Measurements from ENCODE around the gene HEPN1. TPM values are rescaled to one million over a fixed set of nuclear protein-coding genes. Genes with fewer than 3 reads are reported as not detected.

The HEPN1 gene
- total and polyA plus RNA-seq, 4 donors: not detected

DNA sequence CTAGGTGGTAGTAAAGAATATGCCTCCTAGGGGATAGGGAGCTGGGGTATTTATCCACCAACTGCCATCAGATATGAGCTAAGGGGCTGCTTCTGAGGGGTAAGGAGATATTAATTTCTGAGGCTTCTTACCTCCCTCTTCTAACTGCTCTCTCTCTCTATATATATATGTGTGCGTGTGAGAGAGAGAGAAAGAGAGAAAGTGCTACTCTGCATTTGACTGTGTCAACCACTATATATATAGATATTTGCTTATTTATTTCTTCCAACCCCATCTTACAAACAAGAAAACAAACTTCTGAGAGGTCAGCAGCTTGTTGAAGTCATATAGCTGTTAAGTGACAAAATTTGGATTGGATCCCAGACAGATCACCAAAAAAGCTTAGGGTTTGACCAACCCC, 22.7 kb downstream of the HEPN1 start:
- TF ChIP-seq, protein P1, sequence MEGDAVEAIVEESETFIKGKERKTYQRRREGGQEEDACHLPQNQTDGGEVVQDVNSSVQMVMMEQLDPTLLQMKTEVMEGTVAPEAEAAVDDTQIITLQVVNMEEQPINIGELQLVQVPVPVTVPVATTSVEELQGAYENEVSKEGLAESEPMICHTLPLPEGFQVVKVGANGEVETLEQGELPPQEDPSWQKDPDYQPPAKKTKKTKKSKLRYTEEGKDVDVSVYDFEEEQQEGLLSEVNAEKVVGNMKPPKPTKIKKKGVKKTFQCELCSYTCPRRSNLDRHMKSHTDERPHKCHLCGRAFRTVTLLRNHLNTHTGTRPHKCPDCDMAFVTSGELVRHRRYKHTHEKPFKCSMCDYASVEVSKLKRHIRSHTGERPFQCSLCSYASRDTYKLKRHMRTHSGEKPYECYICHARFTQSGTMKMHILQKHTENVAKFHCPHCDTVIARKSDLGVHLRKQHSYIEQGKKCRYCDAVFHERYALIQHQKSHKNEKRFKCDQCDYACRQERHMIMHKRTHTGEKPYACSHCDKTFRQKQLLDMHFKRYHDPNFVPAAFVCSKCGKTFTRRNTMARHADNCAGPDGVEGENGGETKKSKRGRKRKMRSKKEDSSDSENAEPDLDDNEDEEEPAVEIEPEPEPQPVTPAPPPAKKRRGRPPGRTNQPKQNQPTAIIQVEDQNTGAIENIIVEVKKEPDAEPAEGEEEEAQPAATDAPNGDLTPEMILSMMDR (IDR thresholded peaks at IDR 0.05; ENCODE audit: control extremely low read depth, extremely low read depth): no peak
- WGBS, 2 donors: 83 to 100% methylated on average over 1 of the region's 1 CpG
- Histone ChIP-seq H3K4me1 (ENCODE audit: control insufficient read depth in 5 of 5, insufficient read depth in 5 of 5, low read length in 5 of 5) (peaks cover 0 to 5% (median 0%) of the 10 kb centered on the region in 5 donors), H3K9ac (ENCODE audit: insufficient read depth in 1 of 2, low read length in 2 of 2) (no peak overlapping the region), H3K4me3 (no peak overlapping the region), H3K27ac (ENCODE audit: low read depth in 1 of 2, low read length in 1 of 2) (no peak overlapping the region), H3K36me3 (ENCODE audit: control insufficient read depth in 4 of 4, insufficient read depth in 4 of 4, low read length in 4 of 4) (no peaks in the 10 kb centered on the region), H3K9me3 (ENCODE audit: control insufficient read depth in 4 of 4, insufficient read depth in 3 of 4, low read length in 3 of 4) (no peaks in the 10 kb centered on the region), H3K27me3 (ENCODE audit: control insufficient read depth in 3 of 3, insufficient read depth in 3 of 3, low read length in 2 of 3) (no peaks in the 10 kb centered on the region)
- DNase-seq: peak in 2 of 3 donors; percentile 43 to 56
- ATAC-seq (ENCODE audit: insufficient read depth, low FRiP score): no peak

DNA sequence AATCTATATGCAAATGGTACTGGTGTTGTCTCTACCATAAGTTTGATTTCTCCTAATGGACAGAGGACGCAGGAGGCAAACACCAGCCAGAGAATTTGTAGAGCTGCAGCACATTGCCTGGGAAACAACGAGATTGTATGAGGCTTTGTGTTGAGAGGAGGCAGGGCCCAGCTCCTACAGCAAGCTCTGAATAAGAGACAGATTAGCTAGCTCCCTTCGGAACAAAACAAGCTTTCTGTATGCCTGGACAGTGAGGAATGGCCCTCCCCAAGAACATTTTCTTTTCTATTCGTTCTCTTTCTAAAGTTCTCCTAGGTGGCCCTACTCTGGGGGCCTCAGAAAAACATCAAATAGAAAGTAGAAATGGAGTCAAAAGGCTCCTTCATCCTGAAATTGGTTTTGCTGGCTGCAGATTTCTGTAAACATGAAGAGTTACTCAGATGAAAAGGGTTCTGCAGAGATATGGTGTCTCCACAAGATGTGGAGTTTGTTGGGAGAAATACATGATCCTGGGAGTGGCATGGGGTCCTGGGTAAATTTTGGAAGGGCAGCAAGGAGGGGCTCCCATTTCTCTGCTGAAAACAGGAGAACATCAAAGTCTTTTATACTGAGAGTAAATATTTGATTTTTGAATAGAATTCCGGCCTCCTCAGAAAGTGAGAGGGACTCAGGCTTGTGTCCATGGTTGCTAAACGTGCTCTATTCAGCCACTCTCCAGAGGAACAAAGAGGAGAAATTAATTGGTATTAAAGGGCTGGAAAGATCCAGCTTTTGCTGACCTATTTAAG, 23.6 kb downstream of the HEPN1 start:
- Histone ChIP-seq H3K27ac (ENCODE audit: low read depth in 1 of 2, low read length in 1 of 2) (no peak overlapping the region), H3K4me1 (ENCODE audit: control insufficient read depth in 5 of 5, insufficient read depth in 5 of 5, low read length in 5 of 5) (peaks cover 0 to 5% (median 0%) of the 10 kb centered on the region in 5 donors), H3K9me3 (ENCODE audit: control insufficient read depth in 4 of 4, insufficient read depth in 3 of 4, low read length in 3 of 4) (no peaks in the 10 kb centered on the region), H3K27me3 (ENCODE audit: control insufficient read depth in 3 of 3, insufficient read depth in 3 of 3, low read length in 2 of 3) (no peaks in the 10 kb centered on the region), H3K9ac (ENCODE audit: insufficient read depth in 1 of 2, low read length in 2 of 2) (no peak overlapping the region), H3K4me3 (no peak overlapping the region), H3K36me3 (ENCODE audit: control insufficient read depth in 4 of 4, insufficient read depth in 4 of 4, low read length in 4 of 4) (no peaks in the 10 kb centered on the region)
- DNase-seq: peak in 1 of 3 donors; percentile 50
- no peak for ATAC-seq (ENCODE audit: insufficient read depth, low FRiP score)
- TF ChIP-seq, protein P1 (IDR thresholded peaks at IDR 0.05; ENCODE audit: control extremely low read depth, extremely low read depth): no peak
- 70 to 83% methylated on average over 6 of the region's 6 CpGs for WGBS, 2 donors

DNA sequence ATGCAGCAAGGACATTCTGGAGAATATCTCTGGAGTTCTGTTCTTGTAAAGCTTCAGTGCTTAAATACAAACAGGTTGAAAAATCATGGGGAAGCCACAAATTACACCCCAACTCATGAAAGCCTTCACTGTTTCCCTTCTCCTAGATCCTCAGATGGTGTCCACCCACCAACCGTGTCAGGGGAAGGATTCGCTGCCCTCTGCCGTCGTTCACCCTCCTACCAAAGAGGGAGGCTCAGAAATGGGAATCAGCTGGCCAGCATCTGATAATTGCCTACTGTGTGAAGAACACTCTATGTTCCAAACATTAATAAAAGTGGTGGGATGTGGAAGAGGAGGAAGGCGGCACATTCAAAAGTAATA, 24.2 kb downstream of the HEPN1 start:
- Histone ChIP-seq H3K9ac (ENCODE audit: insufficient read depth in 1 of 2, low read length in 2 of 2) (no peak overlapping the region), H3K27ac (ENCODE audit: low read depth in 1 of 2, low read length in 1 of 2) (no peak overlapping the region), H3K9me3 (ENCODE audit: control insufficient read depth in 4 of 4, insufficient read depth in 3 of 4, low read length in 3 of 4) (no peaks in the 10 kb centered on the region), H3K36me3 (ENCODE audit: control insufficient read depth in 4 of 4, insufficient read depth in 4 of 4, low read length in 4 of 4) (no peaks in the 10 kb centered on the region), H3K4me1 (ENCODE audit: control insufficient read depth in 5 of 5, insufficient read depth in 5 of 5, low read length in 5 of 5) (peaks cover 0 to 5% (median 0%) of the 10 kb centered on the region in 5 donors), H3K4me3 (no peak overlapping the region), H3K27me3 (ENCODE audit: control insufficient read depth in 3 of 3, insufficient read depth in 3 of 3, low read length in 2 of 3) (no peaks in the 10 kb centered on the region)
- ATAC-seq (ENCODE audit: insufficient read depth, low FRiP score) (no peak), DNase-seq (no peak)
- TF ChIP-seq, protein P1 (IDR thresholded peaks at IDR 0.05; ENCODE audit: control extremely low read depth, extremely low read depth): no peak
- WGBS, 2 donors: 63% methylated on average over 5 of the region's 5 CpGs

Measured in lung (tissue), 12 donors.